ENCODE measurements around the gene IL34. TPM values are rescaled to one million over a fixed set of nuclear protein-coding genes. Genes with fewer than 3 reads are reported as not detected.

Gene IL34
- total and polyA plus RNA-seq, 2 of the 13 experiments (the other 11 are each of a cell fraction or from before 2014, with no cell fraction given), result 1.2 to 1.3 TPM

- WGBS (ENCODE audit: low lambda C conversion rate), result 45% methylated on average over 20 of the region's 22 CpGs
- TF ChIP-seq TIGD3 (CRISPR knock-in tag; IDR thresholded peaks at IDR 0.05; ENCODE audit: borderline replicate concordance) (no peak), TFE3 (CRISPR knock-in tag; IDR thresholded peaks at IDR 0.05) (peak; percentile 84), EEA1 (CRISPR knock-in tag; IDR thresholded peaks at IDR 0.05; ENCODE audit: borderline replicate concordance) (no peak), REST (IDR thresholded peaks at IDR 0.05; ENCODE audit: borderline replicate concordance in 1 of 2, low read depth in 1 of 2, low read length in 2 of 2) (no peak), TAF15 (IDR thresholded peaks at IDR 0.05; ENCODE audit: low read depth, low read length, poor library complexity, severe bottlenecking) (no peak), MTERF4 (CRISPR knock-in tag; IDR thresholded peaks at IDR 0.05) (no peak), SKI (IDR thresholded peaks at IDR 0.05; ENCODE audit: partially characterized antibody) (peak; percentile 50)
Observed at GRCh38 chr16:70689035-70689969, 42.9 kb downstream of the IL34 start.

More at GRCh38 chr16:70689035-70689969, 42.9 kb downstream of the IL34 start:
- Histone ChIP-seq H3K36me3 (replicated peaks in 1 of 2; ENCODE audit: control insufficient read depth in 1 of 2, insufficient read depth in 2 of 2, low read length in 2 of 2) (no peaks in the 10 kb centered on the region), H3K9me3 (ENCODE audit: low read length) (no peaks in the 10 kb centered on the region), H2AFZ (ENCODE audit: low read length) (no peak overlapping the region), H3K27ac (ENCODE audit: extremely low read length, insufficient read depth, low read length) (peak overlapping the region; percentile 51), H3K79me2 (ENCODE audit: insufficient read depth, low read length) (peaks cover 12% of the 10 kb centered on the region), H3K27me3 (ENCODE audit: control insufficient read depth in 1 of 2, insufficient read depth in 2 of 2, low read length in 2 of 2) (no peaks in the 10 kb centered on the region; a peak in 1 of 5 replicates), H3K4me3 (replicated peaks in 1 of 3; ENCODE audit: insufficient read depth in 1 of 3, low read depth in 2 of 3, low read length in 3 of 3) (peak overlapping the region in 1 of 3 experiments; percentile 45; a peak in 1 of 6 replicates), H3K4me1 (ENCODE audit: insufficient read depth, low read length) (peaks cover 77% of the 10 kb centered on the region), H4K20me1 (ENCODE audit: insufficient read depth, low read length) (0 out of 2 replicates have a peak, but pooled peaks cover 3% of the 10 kb centered on the region), H3K4me2 (ENCODE audit: low read depth, low read length) (peak overlapping the region; percentile 67), H3K9ac (ENCODE audit: insufficient read depth, low read depth, low read length) (peak overlapping the region; percentile 45)
- ChIA-PET POLR2A (interaction anchor here (1.0 to 18.7 kb wide), 10 partner anchors 7 to 82 kb away, joined by 3 to 536 read pairs (median 21); no protein-coding TSS in a partner anchor), CTCF (ENCODE audit: low intra/inter-chr PET ratio, low total read pairs) (no interaction called here)
- DNase-seq (ENCODE audit: low spot score) (peak; percentile 87), ATAC-seq (peak; percentile 74), FAIRE-seq (peak; percentile 91)
- intact Hi-C loops (cut with micrococcal nuclease; ENCODE audit: unreplicated experiment), result no loop called here
- in situ Hi-C loops (cut with HindIII; ENCODE audit: extremely low pct_ligation_motif_present, low pct_unique_long_range_greater_than_20kb), result loop anchor here (5.0 kb wide), 1 partner anchor 38 kb away; no protein-coding TSS in a partner anchor
- BruUV-seq (replicated peaks), result no TSS peak
